PC-9 (cell line): Measurements from ENCODE around the gene MAS1L. TPM values are rescaled to one million over a fixed set of nuclear protein-coding genes. Genes with fewer than 3 reads are reported as not detected.

Experiments
- BruUV-seq: library from RNA; stranded (reverse); fragments of 400-500 nt; replicated peaks from 2 replicates; lab custom pipeline; 2021; lab: Mats Ljungman, UMichigan
- CTCF ChIA-PET: fragments of 300-600 bp; sonication (Branson Sonifier 250); formaldehyde crosslinking; loops from one replicate; lab custom pipeline; 2022; ENCODE audit warnings: antibody characterized with exemption; lab: Charles Lee
- POLR2A ChIA-PET: fragments of 300-600 bp; sonication (Branson Sonifier 250); formaldehyde crosslinking; loops from one replicate; lab custom pipeline; 2022; ENCODE audit warnings: antibody characterized with exemption; ENCODE audit not compliant: unreplicated experiment; lab: Charles Lee
- DNase-seq, 2 experiments: peaks; one replicate each; pipeline versions ENCODE4 v3.0.0 to v3.0.0-alpha.2; 2015 to 2022; ENCODE audit warnings: mixed read lengths in 1 of 2
- H2AFZ ChIP-seq: fragments of 200-600 bp; sonication (generic); 2 replicates; pipeline ENCODE4 v1.8.1; 2017; ENCODE audit warnings: antibody characterized with exemption
- H3F3A ChIP-seq: fragments of 200-600 bp; sonication (generic); 2 replicates; pipeline ENCODE4 v1.8.1; 2017; ENCODE audit warnings: antibody characterized with exemption, mild to moderate bottlenecking, low read depth; ENCODE audit not compliant: insufficient read depth
- H3K27ac ChIP-seq: fragments of 200-600 bp; sonication (generic); 2 replicates; pipeline ENCODE4 v1.6.1; 2016; ENCODE audit warnings: mixed run types
- H3K27me3 ChIP-seq: fragments of 200-600 bp; sonication (generic); 2 replicates; pipeline ENCODE4 v1.6.1; 2016; ENCODE audit warnings: low read depth, mixed run types; ENCODE audit not compliant: insufficient read depth
- H3K36me3 ChIP-seq: fragments of 200-600 bp; sonication (generic); 2 replicates; pipeline ENCODE4 v1.6.1; 2016; ENCODE audit warnings: low read depth, mixed run types
- H3K4me1 ChIP-seq: fragments of 200-600 bp; sonication (generic); replicated peaks from 2 replicates; pipeline ENCODE4 v1.6.1; 2016; ENCODE audit warnings: mixed run types; ENCODE audit not compliant: insufficient read depth
- H3K4me2 ChIP-seq: fragments of 200-600 bp; sonication (generic); 2 replicates; pipeline ENCODE4 v1.6.1; 2017; ENCODE audit warnings: mixed run types
- H3K4me3 ChIP-seq: fragments of 200-600 bp; sonication (generic); 2 replicates; pipeline ENCODE4 v1.6.1; 2016; ENCODE audit warnings: mixed run types
- H3K79me2 ChIP-seq: fragments of 200-600 bp; sonication (generic); 2 replicates; pipeline ENCODE4 v1.6.1; 2017; ENCODE audit warnings: low read depth, mixed run types
- H3K9me2 ChIP-seq: fragments of 200-600 bp; sonication (generic); 2 replicates; pipeline ENCODE4 v1.8.1; 2017; ENCODE audit warnings: mild to moderate bottlenecking; ENCODE audit not compliant: insufficient read depth
- H3K9me3 ChIP-seq: fragments of 200-600 bp; sonication (generic); 2 replicates; pipeline ENCODE4 v1.8.1; 2016; ENCODE audit warnings: low read depth; ENCODE audit not compliant: insufficient read depth
- H4K20me1 ChIP-seq: fragments of 200-600 bp; sonication (generic); 2 replicates; pipeline ENCODE4 v1.8.1; 2017; ENCODE audit not compliant: insufficient read depth
- CTCF ChIP-seq: fragments of 200-600 bp; sonication (generic); conservative IDR thresholded peaks from 2 replicates; pipeline ENCODE4 v1.6.1; 2017; ENCODE audit warnings: mixed run types, antibody characterized with exemption, mild to moderate bottlenecking, moderate library complexity
- EZH2 ChIP-seq: fragments of 200-600 bp; sonication (generic); IDR thresholded peaks from 2 replicates; pipeline ENCODE4 v1.8.0; 2017; ENCODE audit warnings: antibody characterized with exemption, low read depth
- intact Hi-C: fragments of 100-400 bp; cut with micrococcal nuclease; formaldehyde crosslinking; loops from one replicate; pipeline ENCODE4 v1.10.0; 2022; ENCODE audit not compliant: unreplicated experiment
- total RNA-seq: library from RNA; stranded (reverse); gene quantifications from 2 replicates; pipeline ENCODE4 v1.2.3, GENCODE V29; 2021

Gene MAS1L
- total RNA-seq, 1 experiment from 2014 or later: not detected

- no peaks in the 10 kb centered on the region for H3F3A ChIP-seq
- DNase-seq: no peak
- H4K20me1 ChIP-seq: no peaks in the 10 kb centered on the region
- H3K27me3 ChIP-seq: no peaks in the 10 kb centered on the region; the same call in 1 of the 2 replicates
- ChIA-PET POLR2A (no interaction called here), CTCF (no interaction called here)
- no peaks in the 10 kb centered on the region for H3K9me3 ChIP-seq
- no peaks in the 10 kb centered on the region for H3K36me3 ChIP-seq
- no TSS peak for BruUV-seq
- no peak overlapping the region for H3K4me3 ChIP-seq
- H3K79me2 ChIP-seq: no peaks in the 10 kb centered on the region
- H3K4me2 ChIP-seq: no peak overlapping the region
- no peak for TF ChIP-seq CTCF
- TF ChIP-seq EZH2: no peak
- no peak overlapping the region for H2AFZ ChIP-seq
- H3K4me1 ChIP-seq: no peaks in the 10 kb centered on the region
- intact Hi-C loops: no loop called here
- no peak overlapping the region for H3K27ac ChIP-seq
- no peaks in the 10 kb centered on the region for H3K9me2 ChIP-seq
Observed at GRCh38 chr6:29479560-29479959, 8.2 kb downstream of the MAS1L start.

- Histone ChIP-seq H4K20me1 (no peaks in the 10 kb centered on the region), H3K4me1 (no peaks in the 10 kb centered on the region), H3F3A (no peaks in the 10 kb centered on the region), H3K27ac (no peak overlapping the region), H3K79me2 (no peaks in the 10 kb centered on the region), H3K9me2 (no peaks in the 10 kb centered on the region), H3K9me3 (no peaks in the 10 kb centered on the region), H3K36me3 (no peaks in the 10 kb centered on the region), H3K4me2 (no peak overlapping the region), H2AFZ (no peak overlapping the region), H3K27me3 (no peaks in the 10 kb centered on the region; the same call in 1 of the 2 replicates), H3K4me3 (no peak overlapping the region)
- ChIA-PET CTCF (no interaction called here), POLR2A (no interaction called here)
- DNase-seq: no peak
- BruUV-seq: no TSS peak
- intact Hi-C loops: no loop called here
- no peak for TF ChIP-seq CTCF
- TF ChIP-seq EZH2: no peak
Observed at GRCh38 chr6:29478740-29479139, 9.0 kb downstream of the MAS1L start.

GRCh38 chr6:29477923-29478450, 9.8 kb downstream of the MAS1L start:
- no peak overlapping the region for H3K27ac ChIP-seq
- H3K4me2 ChIP-seq: no peak overlapping the region
- no peaks in the 10 kb centered on the region for H3K4me1 ChIP-seq
- H3K9me2 ChIP-seq: no peaks in the 10 kb centered on the region
- ChIA-PET POLR2A (no interaction called here), CTCF (no interaction called here)
- H3K27me3 ChIP-seq: no peaks in the 10 kb centered on the region; the same call in none of the 2 replicates
- no peak overlapping the region for H2AFZ ChIP-seq
- H3F3A ChIP-seq: no peaks in the 10 kb centered on the region
- H3K79me2 ChIP-seq: no peaks in the 10 kb centered on the region
- BruUV-seq: no TSS peak
- TF ChIP-seq EZH2 (no peak), CTCF (no peak)
- H4K20me1 ChIP-seq: no peaks in the 10 kb centered on the region
- no peak overlapping the region for H3K4me3 ChIP-seq
- no peaks in the 10 kb centered on the region for H3K9me3 ChIP-seq
- no peaks in the 10 kb centered on the region for H3K36me3 ChIP-seq
- no peak for DNase-seq
- intact Hi-C loops: no loop called here
